ENCODE results near the gene MYBPC1. TPM values are rescaled to one million over a fixed set of nuclear protein-coding genes. Genes with fewer than 3 reads are reported as not detected.

The MYBPC1 gene
- total RNA-seq, 1 experiment from 2014 or later = 0.70 TPM

- no TSS peak for BruUV-seq (replicated peaks)
- H3K4me3 Mint-ChIP-seq (ENCODE audit: unreplicated experiment) = no peak overlapping the region
- H3K36me3 Mint-ChIP-seq (ENCODE audit: insufficient read depth, unreplicated experiment) = no peaks in the 10 kb centered on the region
- H3K27me3 Mint-ChIP-seq (ENCODE audit: insufficient read depth, unreplicated experiment) = no peaks in the 10 kb centered on the region
- TF ChIP-seq, protein P1, sequence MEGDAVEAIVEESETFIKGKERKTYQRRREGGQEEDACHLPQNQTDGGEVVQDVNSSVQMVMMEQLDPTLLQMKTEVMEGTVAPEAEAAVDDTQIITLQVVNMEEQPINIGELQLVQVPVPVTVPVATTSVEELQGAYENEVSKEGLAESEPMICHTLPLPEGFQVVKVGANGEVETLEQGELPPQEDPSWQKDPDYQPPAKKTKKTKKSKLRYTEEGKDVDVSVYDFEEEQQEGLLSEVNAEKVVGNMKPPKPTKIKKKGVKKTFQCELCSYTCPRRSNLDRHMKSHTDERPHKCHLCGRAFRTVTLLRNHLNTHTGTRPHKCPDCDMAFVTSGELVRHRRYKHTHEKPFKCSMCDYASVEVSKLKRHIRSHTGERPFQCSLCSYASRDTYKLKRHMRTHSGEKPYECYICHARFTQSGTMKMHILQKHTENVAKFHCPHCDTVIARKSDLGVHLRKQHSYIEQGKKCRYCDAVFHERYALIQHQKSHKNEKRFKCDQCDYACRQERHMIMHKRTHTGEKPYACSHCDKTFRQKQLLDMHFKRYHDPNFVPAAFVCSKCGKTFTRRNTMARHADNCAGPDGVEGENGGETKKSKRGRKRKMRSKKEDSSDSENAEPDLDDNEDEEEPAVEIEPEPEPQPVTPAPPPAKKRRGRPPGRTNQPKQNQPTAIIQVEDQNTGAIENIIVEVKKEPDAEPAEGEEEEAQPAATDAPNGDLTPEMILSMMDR (IDR thresholded peaks at IDR 0.05; ENCODE audit: unreplicated experiment) = no peak
- no peaks in the 10 kb centered on the region for H3K9me3 Mint-ChIP-seq (ENCODE audit: unreplicated experiment)
- intact Hi-C loops (cut with micrococcal nuclease) = no loop called here
- no peak overlapping the region for H3K27ac Mint-ChIP-seq (ENCODE audit: low read depth, unreplicated experiment)
- CTCF ChIA-PET = no interaction called here
- POLR2A ChIA-PET = interaction anchor here (0.6 kb wide), 1 partner anchor 310 kb away, joined by 4 read pairs; no protein-coding TSS in a partner anchor
- H3K4me1 Mint-ChIP-seq (ENCODE audit: insufficient read depth, unreplicated experiment) = peaks cover 15% of the 10 kb centered on the region
- DNase-seq (ENCODE audit: unreplicated experiment) = no peak
These were observed 115.5 kb downstream of the MYBPC1 start for GRCh38 chr12:101710288-101710687.

DNA sequence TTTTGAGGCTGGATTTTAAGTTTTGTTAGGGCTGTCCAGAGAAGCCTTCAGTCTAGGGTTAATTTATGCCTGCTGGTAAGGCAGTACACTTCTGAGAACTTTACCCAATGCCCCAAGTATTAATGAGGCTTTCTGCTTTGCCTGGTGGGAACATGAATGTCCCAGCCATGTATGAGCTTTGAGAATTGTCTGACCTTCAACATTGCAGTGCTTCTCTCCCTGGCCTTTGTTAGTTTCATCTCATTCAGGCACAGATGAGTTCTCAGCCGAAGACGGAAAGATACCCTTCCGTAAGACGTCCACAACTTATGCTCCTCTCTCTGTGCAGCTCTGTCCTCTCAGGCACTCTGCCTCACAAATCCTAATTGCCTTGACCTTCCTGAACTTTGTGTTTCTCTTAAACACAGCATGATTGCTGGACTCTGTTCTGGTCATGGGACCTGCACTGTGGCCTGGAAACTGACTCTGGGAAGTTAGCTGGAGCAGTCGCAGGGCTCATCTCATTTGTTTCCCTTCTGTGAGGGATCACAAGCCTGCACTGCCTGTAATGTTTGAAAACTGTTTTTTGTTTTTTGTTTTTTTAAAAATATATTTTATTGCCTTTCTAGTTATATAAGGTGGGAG is 118.4 kb downstream of the MYBPC1 start:
- ChIA-PET POLR2A (no interaction called here), CTCF (interaction anchor here (0.7 kb wide), 1 partner anchor 133 kb away, joined by 3 read pairs; no protein-coding TSS in a partner anchor)
- Mint-ChIP-seq H3K4me1 (ENCODE audit: insufficient read depth, unreplicated experiment) (peaks cover 10% of the 10 kb centered on the region), H3K9me3 (ENCODE audit: unreplicated experiment) (no peaks in the 10 kb centered on the region), H3K27ac (ENCODE audit: low read depth, unreplicated experiment) (no peak overlapping the region), H3K4me3 (ENCODE audit: unreplicated experiment) (no peak overlapping the region), H3K36me3 (ENCODE audit: insufficient read depth, unreplicated experiment) (peaks cover 6% of the 10 kb centered on the region), H3K27me3 (ENCODE audit: insufficient read depth, unreplicated experiment) (no peaks in the 10 kb centered on the region)
- DNase-seq (ENCODE audit: unreplicated experiment) = no peak
- no TSS peak for BruUV-seq (replicated peaks)
- intact Hi-C loops (cut with micrococcal nuclease) = no loop called here
- TF ChIP-seq, protein P1 (IDR thresholded peaks at IDR 0.05; ENCODE audit: unreplicated experiment) = no peak

GRCh38 chr12:101713930-101714329 is 119.2 kb downstream of the MYBPC1 start:
- CTCF ChIA-PET = interaction anchor here (0.6 kb wide), 2 partner anchors 104 to 311 kb away, joined by 3 read pairs; no protein-coding TSS in a partner anchor
- no peak overlapping the region for H3K4me3 Mint-ChIP-seq (ENCODE audit: unreplicated experiment)
- BruUV-seq (replicated peaks) = no TSS peak
- POLR2A ChIA-PET = interaction anchor here (0.8 kb wide), 1 partner anchor 12 kb away, joined by 4 read pairs; no protein-coding TSS in a partner anchor
- intact Hi-C loops (cut with micrococcal nuclease) = no loop called here
- H3K4me1 Mint-ChIP-seq (ENCODE audit: insufficient read depth, unreplicated experiment) = peaks cover 10% of the 10 kb centered on the region
- H3K27ac Mint-ChIP-seq (ENCODE audit: low read depth, unreplicated experiment) = no peak overlapping the region
- H3K36me3 Mint-ChIP-seq (ENCODE audit: insufficient read depth, unreplicated experiment) = peaks cover 13% of the 10 kb centered on the region
- DNase-seq (ENCODE audit: unreplicated experiment) = no peak
- TF ChIP-seq, protein P1 (IDR thresholded peaks at IDR 0.05; ENCODE audit: unreplicated experiment) = no peak
- H3K27me3 Mint-ChIP-seq (ENCODE audit: insufficient read depth, unreplicated experiment) = no peaks in the 10 kb centered on the region
- no peaks in the 10 kb centered on the region for H3K9me3 Mint-ChIP-seq (ENCODE audit: unreplicated experiment)

DNA sequence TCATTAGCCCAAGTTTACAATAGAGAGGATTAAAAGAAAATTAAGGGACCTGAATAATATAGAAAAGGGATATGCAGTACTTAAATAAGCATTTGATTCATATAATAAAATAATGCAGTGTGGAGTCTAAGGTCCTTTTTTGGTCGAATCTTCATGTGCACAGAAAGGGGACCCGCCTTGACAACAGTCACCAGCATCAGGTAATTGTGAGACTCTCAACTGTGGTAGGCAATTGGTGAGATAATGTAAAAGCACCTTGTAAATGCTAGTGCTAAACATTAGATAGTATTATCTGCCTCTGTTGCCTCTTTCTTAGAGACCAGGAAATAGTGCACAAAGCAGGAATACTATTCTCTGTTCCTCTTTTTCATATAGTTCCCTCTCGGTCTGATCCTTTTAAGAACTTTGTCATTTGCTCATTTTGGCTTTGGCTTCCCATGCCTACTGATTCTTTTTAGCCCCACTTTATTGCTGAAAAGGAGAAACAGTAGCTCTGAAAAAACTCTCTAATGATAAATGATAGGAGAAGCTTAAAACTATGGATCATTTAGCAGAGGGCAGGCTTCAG is 120.2 kb downstream of the MYBPC1 start:
- intact Hi-C loops (cut with micrococcal nuclease) = no loop called here
- Mint-ChIP-seq H3K27ac (ENCODE audit: low read depth, unreplicated experiment) (no peak overlapping the region), H3K4me3 (ENCODE audit: unreplicated experiment) (no peak overlapping the region), H3K4me1 (ENCODE audit: insufficient read depth, unreplicated experiment) (peaks cover 10% of the 10 kb centered on the region), H3K9me3 (ENCODE audit: unreplicated experiment) (no peaks in the 10 kb centered on the region), H3K27me3 (ENCODE audit: insufficient read depth, unreplicated experiment) (no peaks in the 10 kb centered on the region), H3K36me3 (ENCODE audit: insufficient read depth, unreplicated experiment) (peaks cover 16% of the 10 kb centered on the region)
- no peak for DNase-seq (ENCODE audit: unreplicated experiment)
- POLR2A ChIA-PET = interaction anchor here (0.6 to 0.7 kb wide), 4 partner anchors 11 to 331 kb away, joined by 3 to 4 read pairs (median 3); no protein-coding TSS in a partner anchor
- CTCF ChIA-PET = no interaction called here
- TF ChIP-seq, protein P1 (IDR thresholded peaks at IDR 0.05; ENCODE audit: unreplicated experiment) = no peak
- BruUV-seq (replicated peaks) = no TSS peak

Data from MCF 10A (cell line).